GM18526 (cell line): ENCODE measurements around the gene MBD2.

ENCODE experiments used
- POLR2A ChIP-seq: IDR thresholded peaks from 3 replicates; pipeline ENCODE4 v1.6.1; 2011; ENCODE audit not compliant: insufficient read length; ENCODE audit errors: extremely low read depth

MBD2 gene

GRCh38 chr18:54173980-54174630, 50.4 kb downstream of the MBD2 start:
- no peak for TF ChIP-seq POLR2A

GRCh38 chr18:54173250-54173649, 51.2 kb downstream of the MBD2 start:
- TF ChIP-seq POLR2A: no peak

- no peak for TF ChIP-seq POLR2A
These were observed 54.8 kb downstream of the MBD2 start for GRCh38 chr18:54169431-54170403.

GRCh38 chr18:54165450-54165849, 59.0 kb downstream of the MBD2 start:
- TF ChIP-seq POLR2A: no peak

- TF ChIP-seq POLR2A: no peak
These were observed 61.0 kb downstream of the MBD2 start for GRCh38 chr18:54163453-54163852.

GRCh38 chr18:54162431-54162830, 62.0 kb downstream of the MBD2 start:
- no peak for TF ChIP-seq POLR2A

- no peak for TF ChIP-seq POLR2A
These were observed 63.2 kb downstream of the MBD2 start for GRCh38 chr18:54161267-54161666.

- no peak for TF ChIP-seq POLR2A
These were observed 64.6 kb downstream of the MBD2 start for GRCh38 chr18:54159906-54160305.

GRCh38 chr18:54157646-54158385, 66.7 kb downstream of the MBD2 start:
- TF ChIP-seq POLR2A: no peak

GRCh38 chr18:54155412-54155811, 69.1 kb downstream of the MBD2 start:
- no peak for TF ChIP-seq POLR2A

- TF ChIP-seq POLR2A: no peak
These were observed 70.2 kb downstream of the MBD2 start for GRCh38 chr18:54154231-54154630.

GRCh38 chr18:54151376-54151775, 73.1 kb downstream of the MBD2 start:
- no peak for TF ChIP-seq POLR2A

- no peak for TF ChIP-seq POLR2A
These were observed 74.2 kb downstream of the MBD2 start for GRCh38 chr18:54150226-54150625.

GRCh38 chr18:54149078-54149697, 75.3 kb downstream of the MBD2 start:
- TF ChIP-seq POLR2A: no peak

GRCh38 chr18:54148678-54149077, 75.8 kb downstream of the MBD2 start:
- TF ChIP-seq POLR2A: no peak
